Spleen (tissue), 11 donors: ENCODE measurements around the gene CRTC3. TPM values are rescaled to one million over a fixed set of nuclear protein-coding genes. Genes with fewer than 3 reads are reported as not detected.

ENCODE experiments used
- DNase-seq: peaks from one replicate; pipeline ENCODE4 v3.0.0-alpha.2; 2020
- H3K27ac ChIP-seq, 8 donors: fragments of 200-600 bp; sonication (generic) in 7 of 8; 1 replicate in 4 of 8; 2 replicates in 4 of 8; pipeline versions ENCODE4 v1.5.0 to v1.8.0; 2016 to 2021; ENCODE audit warnings: inconsistent platforms in 4 of 8, mild to moderate bottlenecking in 4 of 8, moderate library complexity in 1 of 8
- H3K27me3 ChIP-seq, 7 donors: fragments of 200-600 bp; sonication (generic) in 6 of 7; replicated peaks in 1 of 7; 1 replicate in 4 of 7; 2 replicates in 3 of 7; pipeline versions ENCODE4 v1.5.0 to v1.8.0; 2016 to 2021; ENCODE audit warnings: inconsistent platforms in 3 of 7, mild to moderate bottlenecking in 1 of 7
- H3K36me3 ChIP-seq, 6 donors: fragments of 200-600 bp; sonication (generic) in 5 of 6; 1 replicate in 4 of 6; 2 replicates in 2 of 6; pipeline versions ENCODE4 v1.5.0 to v1.8.0; 2016 to 2021; ENCODE audit warnings: inconsistent platforms in 2 of 6
- H3K4me1 ChIP-seq, 6 donors: fragments of 200-600 bp; sonication (generic) in 5 of 6; 1 replicate in 3 of 6; 2 replicates in 3 of 6; pipeline versions ENCODE4 v1.5.0 to v1.8.0; 2016 to 2021; ENCODE audit warnings: inconsistent platforms in 3 of 6
- H3K4me3 ChIP-seq, 8 donors: fragments of 200-600 bp; sonication (generic) in 7 of 8; 1 replicate in 4 of 8; 2 replicates in 4 of 8; pipeline versions ENCODE4 v1.5.0 to v1.8.0; 2016 to 2021; ENCODE audit warnings: inconsistent platforms in 4 of 8, mild to moderate bottlenecking in 4 of 8, moderate library complexity in 2 of 8
- H3K9me3 ChIP-seq, 8 donors: fragments of 200-600 bp; sonication (generic) in 7 of 8; 1 replicate in 4 of 8; 2 replicates in 4 of 8; pipeline versions ENCODE4 v1.5.0 to v1.8.0; 2016 to 2021; ENCODE audit warnings: inconsistent platforms in 4 of 8
- POLR2A ChIP-seq, 3 donors: fragments of 450-650 bp; IDR thresholded peaks; one replicate each; pipeline ENCODE4 v1.5.1; 2017; ENCODE audit warnings: antibody characterized with exemption in 3 of 3, mild to moderate bottlenecking in 1 of 3
- POLR2AphosphoS5 ChIP-seq, 3 donors: sonication (generic); formaldehyde crosslinking; IDR thresholded peaks; one replicate each; pipeline ENCODE4 v1.5.1; 2017; ENCODE audit warnings: antibody characterized with exemption in 3 of 3
- WGBS, 5 donors: extraction: QIAGEN DNeasy Blood & Tissue Kit in 3 of 5; methylation state at CpG; one replicate each; pipeline versions ENCODE4 v1.1.5 to v1.1.7; 2013 to 2018; 5-methylcytosine and 5-hydroxymethylcytosine counted together
- intact Hi-C: fragments of 100-400 bp; cut with DNase I; formaldehyde crosslinking; loops from one replicate; pipeline ENCODE4 v1.15.0; 2023; ENCODE audit warnings: low total_unique reads
- polyA plus RNA-seq, 3 donors: library from polyadenylated mRNA; stranded (reverse); fragments of 200-250 nt; gene quantifications; one replicate each; pipeline ENCODE4 v1.2.1, GENCODE V29; 2013
- total RNA-seq, 7 donors: library from RNA; depleted of rRNA in 3 of 7; stranded (reverse); fragments of >200 nt in 3 of 7; fragmentation: NEBNext Ultra II Directional in 4 of 7; extraction: Animal tissue kit (Norgen Biotek cat#: 25700) in 4 of 7; gene quantifications; one replicate each; pipeline versions ENCODE4 v1.1.0 to v1.2.1, GENCODE V29; 2016 to 2021
- TF ChIP-seq, protein P1 (sequence below), 11 experiments: fragments of 200-600 bp in 7 of 11; fragments of 450-650 bp in 4 of 11; sonication (generic) in 4 of 11; IDR thresholded peaks in 8 of 11; conservative IDR thresholded peaks in 3 of 11; 1 replicate in 7 of 11; 2 replicates in 4 of 11; pipeline versions ENCODE4 v1.4.0 to v1.8.0; 2016 to 2021; ENCODE audit warnings: antibody characterized with exemption in 11 of 11, inconsistent platforms in 4 of 11, mild to moderate bottlenecking in 1 of 11
- donor health status: healthy with polysubstance abuse.
- donor health status: DM: no; HTN: no; CAD: no; lungs with moderate emphysema.
- donor health status: DM: no; HTN: no; CAD: no.
- donor health status: Bipolar disorder and iron deficiency.
- donor health status: healthy.
- donor health status: DM: no; HTN: no; CAD: no.
- donor health status: DM: yes; HTN: yes; CAD: no.

The CRTC3 gene
- total and polyA plus RNA-seq, 10 donors, result 7.7 to 51.2 (median 43.4) TPM

- intact Hi-C loops, result no loop called here
- no peaks in the 10 kb centered on the region for H3K9me3 ChIP-seq
- peak overlapping the region; percentile 22 to 89 (median 82) for H3K27ac ChIP-seq
- peaks cover 26 to 73% (median 53%) of the 10 kb centered on the region in 6 donors for H3K4me1 ChIP-seq
- 94 to 97% (median 95%) methylated on average over 10 of the region's 10 CpGs for WGBS, 5 donors
- TF ChIP-seq POLR2A (IDR thresholded peaks at IDR 0.05) (no peak), POLR2AphosphoS5 (IDR thresholded peaks at IDR 0.05) (peak in 1 of 3 donors; percentile 35)
- no peak overlapping the region for H3K4me3 ChIP-seq
- peaks cover 0 to 28% (median 0%) of the 10 kb centered on the region in 6 donors for H3K36me3 ChIP-seq
- no peak for DNase-seq
- H3K27me3 ChIP-seq, result no peaks in the 10 kb centered on the region
Measured at GRCh38 chr15:90598679-90599078, 69.0 kb downstream of the CRTC3 start.

DNA sequence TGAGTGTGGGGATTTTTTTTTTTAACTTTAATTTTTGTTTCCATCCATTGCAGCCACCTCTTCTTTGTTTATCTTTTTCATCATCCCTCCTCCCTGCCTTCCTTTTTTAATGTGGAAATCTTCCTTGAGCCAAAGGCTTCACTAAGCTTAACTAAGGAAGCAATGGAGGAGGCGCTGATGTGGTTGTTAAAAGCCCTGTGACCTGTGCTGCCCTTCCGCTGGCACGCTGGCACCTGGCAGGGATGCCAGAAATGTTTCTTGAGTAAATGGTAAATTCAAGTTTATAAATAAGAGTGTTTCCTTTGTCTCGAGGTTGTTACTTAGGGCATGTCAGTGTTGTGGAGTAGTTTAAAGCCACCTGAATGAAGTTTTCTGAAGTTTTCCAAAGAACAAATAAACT, 69.4 kb downstream of the CRTC3 start:
- WGBS, 5 donors, result 84 to 93% (median 90%) methylated on average over 4 of the region's 4 CpGs
- Histone ChIP-seq H3K27ac (peak overlapping the region in 4 of 8 donors; percentile 75 to 89 (median 86)), H3K4me3 (no peak overlapping the region), H3K36me3 (peaks cover 0 to 28% (median 0%) of the 10 kb centered on the region in 6 donors), H3K4me1 (peaks cover 23 to 71% (median 48%) of the 10 kb centered on the region in 6 donors), H3K9me3 (no peaks in the 10 kb centered on the region), H3K27me3 (no peaks in the 10 kb centered on the region)
- intact Hi-C loops, result no loop called here
- DNase-seq, result no peak
- TF ChIP-seq POLR2AphosphoS5 (IDR thresholded peaks at IDR 0.05) (no peak), POLR2A (IDR thresholded peaks at IDR 0.05) (no peak)
- TF ChIP-seq, protein P1, sequence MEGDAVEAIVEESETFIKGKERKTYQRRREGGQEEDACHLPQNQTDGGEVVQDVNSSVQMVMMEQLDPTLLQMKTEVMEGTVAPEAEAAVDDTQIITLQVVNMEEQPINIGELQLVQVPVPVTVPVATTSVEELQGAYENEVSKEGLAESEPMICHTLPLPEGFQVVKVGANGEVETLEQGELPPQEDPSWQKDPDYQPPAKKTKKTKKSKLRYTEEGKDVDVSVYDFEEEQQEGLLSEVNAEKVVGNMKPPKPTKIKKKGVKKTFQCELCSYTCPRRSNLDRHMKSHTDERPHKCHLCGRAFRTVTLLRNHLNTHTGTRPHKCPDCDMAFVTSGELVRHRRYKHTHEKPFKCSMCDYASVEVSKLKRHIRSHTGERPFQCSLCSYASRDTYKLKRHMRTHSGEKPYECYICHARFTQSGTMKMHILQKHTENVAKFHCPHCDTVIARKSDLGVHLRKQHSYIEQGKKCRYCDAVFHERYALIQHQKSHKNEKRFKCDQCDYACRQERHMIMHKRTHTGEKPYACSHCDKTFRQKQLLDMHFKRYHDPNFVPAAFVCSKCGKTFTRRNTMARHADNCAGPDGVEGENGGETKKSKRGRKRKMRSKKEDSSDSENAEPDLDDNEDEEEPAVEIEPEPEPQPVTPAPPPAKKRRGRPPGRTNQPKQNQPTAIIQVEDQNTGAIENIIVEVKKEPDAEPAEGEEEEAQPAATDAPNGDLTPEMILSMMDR (IDR thresholded peaks at IDR 0.05 in 8 of 11, conservative IDR thresholded peaks at IDR 0.05 in 3 of 11), result no peak

DNA sequence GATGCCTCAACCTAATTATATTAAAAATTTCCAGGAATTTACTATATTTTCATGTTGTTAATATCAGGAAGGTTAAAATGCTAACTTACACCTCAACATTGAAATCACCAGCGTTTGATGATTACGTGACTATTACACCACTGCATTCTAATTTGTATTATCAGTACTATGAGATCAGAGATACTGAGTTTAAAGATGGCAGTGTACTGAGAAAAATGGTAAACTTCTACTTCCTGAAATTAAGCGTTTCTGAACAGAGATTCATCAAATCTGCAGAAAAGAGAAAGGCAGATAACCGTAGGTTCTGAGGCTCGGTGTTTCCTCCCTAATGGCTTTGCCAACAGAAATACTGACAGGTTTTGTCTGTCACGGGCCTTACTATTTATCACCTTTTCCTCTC, 69.9 kb downstream of the CRTC3 start:
- WGBS, 5 donors, result 60 to 81% (median 63%) methylated on average over 6 of the region's 6 CpGs
- no peak for DNase-seq
- no peak overlapping the region for H3K4me3 ChIP-seq
- H3K4me1 ChIP-seq, result peaks cover 19 to 66% (median 43%) of the 10 kb centered on the region in 6 donors
- no peaks in the 10 kb centered on the region for H3K9me3 ChIP-seq
- peak overlapping the region in 3 of 8 donors; percentile 85 to 89 (median 88) for H3K27ac ChIP-seq
- intact Hi-C loops, result no loop called here
- no peaks in the 10 kb centered on the region for H3K27me3 ChIP-seq
- H3K36me3 ChIP-seq, result peaks cover 0 to 31% (median 0%) of the 10 kb centered on the region in 6 donors
- TF ChIP-seq POLR2AphosphoS5 (IDR thresholded peaks at IDR 0.05), result no peak
- TF ChIP-seq POLR2A (IDR thresholded peaks at IDR 0.05), result no peak
- TF ChIP-seq, protein P1 (IDR thresholded peaks at IDR 0.05 in 8 of 11, conservative IDR thresholded peaks at IDR 0.05 in 3 of 11), result no peak

GRCh38 chr15:90600954-90601353, 71.2 kb downstream of the CRTC3 start:
- peaks cover 15 to 53% (median 30%) of the 10 kb centered on the region in 6 donors for H3K4me1 ChIP-seq
- WGBS, 5 donors, result 95 to 99% (median 96%) methylated on average over 7 of the region's 7 CpGs
- no peak overlapping the region for H3K4me3 ChIP-seq
- no peaks in the 10 kb centered on the region for H3K27me3 ChIP-seq
- H3K9me3 ChIP-seq, result no peaks in the 10 kb centered on the region
- H3K36me3 ChIP-seq, result peaks cover 0 to 44% (median 0%) of the 10 kb centered on the region in 6 donors
- no peak overlapping the region for H3K27ac ChIP-seq
- no peak for TF ChIP-seq POLR2A (IDR thresholded peaks at IDR 0.05)
- TF ChIP-seq POLR2AphosphoS5 (IDR thresholded peaks at IDR 0.05), result no peak
- TF ChIP-seq, protein P1 (IDR thresholded peaks at IDR 0.05 in 8 of 11, conservative IDR thresholded peaks at IDR 0.05 in 3 of 11), result no peak
- DNase-seq, result no peak
- intact Hi-C loops, result no loop called here
